Activated CD4-positive, alpha-beta T cell treated with anti-CD3 and anti-CD28 coated beads, Interleukin-2, amount 10 ng/mL, durations not matched to agents 24 days and 14 days (primary cell): ENCODE results near the gene CDH4. TPM values are rescaled to one million over a fixed set of nuclear protein-coding genes. Genes with fewer than 3 reads are reported as not detected.

Experiments
- DNase-seq: peaks from one replicate; pipeline ENCODE4 v3.0.0; 2022
- H3K27ac Mint-ChIP-seq: one replicate; pipeline ENCODE4 v1.8.0; 2022; ENCODE audit warnings: mild to moderate bottlenecking, mixed read lengths
- H3K27me3 Mint-ChIP-seq: one replicate; pipeline ENCODE4 v1.8.0; 2022; ENCODE audit warnings: mixed read lengths
- H3K36me3 Mint-ChIP-seq: one replicate; pipeline ENCODE4 v1.8.0; 2022; ENCODE audit warnings: low read depth, mild to moderate bottlenecking, mixed read lengths
- H3K4me1 Mint-ChIP-seq: one replicate; pipeline ENCODE4 v1.8.0; 2021; ENCODE audit warnings: mixed read lengths
- H3K4me3 Mint-ChIP-seq: one replicate; pipeline ENCODE4 v1.8.0; 2022; ENCODE audit warnings: mild to moderate bottlenecking, moderate library complexity, mixed read lengths
- H3K9me3 Mint-ChIP-seq: one replicate; pipeline ENCODE4 v1.8.0; 2021; ENCODE audit warnings: mixed read lengths
- intact Hi-C: fragments of 100-400 bp; cut with micrococcal nuclease; formaldehyde crosslinking; loops from one replicate; pipeline ENCODE4 v1.15.1; 2023
- total RNA-seq: library from RNA; stranded (reverse); gene quantifications from 2 replicates; pipeline ENCODE4 v1.2.3, GENCODE V29; 2022

Gene CDH4
- total RNA-seq, 1 donor from 2014 or later = not detected

DNA sequence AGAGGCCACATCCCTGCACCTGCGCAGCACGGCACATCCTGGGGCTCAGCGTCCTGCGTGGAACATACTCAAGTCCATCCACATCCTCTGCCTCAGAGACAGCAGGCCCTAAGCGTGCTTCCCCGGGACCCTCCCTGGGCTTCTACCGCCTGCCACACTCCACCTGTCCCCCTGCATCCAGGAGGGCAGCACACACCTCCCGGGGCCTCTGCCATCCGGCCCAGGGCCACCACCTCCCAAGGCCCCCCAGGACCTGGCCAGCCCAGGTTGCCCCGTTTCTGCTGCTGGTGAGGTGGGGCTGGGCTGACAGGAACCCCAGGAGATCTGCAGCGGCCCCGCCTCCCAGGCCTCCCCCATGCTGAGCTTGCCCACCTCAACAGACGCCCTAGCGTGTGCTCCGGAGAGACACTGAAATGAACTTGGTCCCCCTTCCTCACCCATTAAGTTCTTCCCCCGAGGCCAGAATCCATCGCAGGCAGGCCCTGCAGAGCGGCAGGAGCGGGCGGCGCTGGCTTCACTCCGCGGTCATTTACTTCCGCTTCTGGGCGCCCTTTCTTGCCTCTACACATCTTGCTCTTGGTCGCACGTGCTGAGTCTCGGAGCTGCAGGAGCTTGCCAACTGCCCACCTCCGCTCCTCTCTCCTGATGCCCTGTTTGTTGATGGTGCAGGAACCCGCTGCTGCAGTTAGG lies 578.3 kb downstream of the CDH4 start:
- no peaks in the 10 kb centered on the region for H3K9me3 Mint-ChIP-seq
- DNase-seq = no peak
- intact Hi-C loops = no loop called here
- no peaks in the 10 kb centered on the region for H3K4me1 Mint-ChIP-seq
- H3K27me3 Mint-ChIP-seq = no peaks in the 10 kb centered on the region
- H3K36me3 Mint-ChIP-seq = no peaks in the 10 kb centered on the region
- H3K27ac Mint-ChIP-seq = no peak overlapping the region
- H3K4me3 Mint-ChIP-seq = no peak overlapping the region

DNA sequence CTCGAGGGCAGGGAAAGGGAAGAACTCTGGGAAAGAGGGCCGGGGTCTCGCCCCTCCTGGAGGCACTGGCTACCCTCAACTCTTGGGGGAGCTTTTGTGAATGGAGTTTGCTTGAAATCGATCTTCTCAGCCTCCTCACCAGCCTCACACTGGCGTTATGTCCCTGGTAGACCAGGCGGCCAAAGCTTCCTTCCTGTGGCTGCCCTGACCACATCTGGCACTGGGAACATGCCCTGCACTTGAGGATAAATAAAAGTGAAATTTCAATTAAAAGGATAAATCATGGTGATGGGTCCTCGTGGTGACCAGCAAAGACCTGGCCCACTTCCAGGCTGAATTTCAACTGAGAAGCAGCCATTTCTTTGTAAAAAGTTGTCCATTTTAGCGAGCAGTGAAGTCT lies 578.9 kb downstream of the CDH4 start:
- no peak overlapping the region for H3K4me3 Mint-ChIP-seq

GRCh38 chr20:61832181-61832580 lies 580.1 kb downstream of the CDH4 start:
- no peaks in the 10 kb centered on the region for H3K4me1 Mint-ChIP-seq
- no peak for DNase-seq
- no peaks in the 10 kb centered on the region for H3K36me3 Mint-ChIP-seq
- intact Hi-C loops = no loop called here
- H3K27me3 Mint-ChIP-seq = no peaks in the 10 kb centered on the region
- H3K9me3 Mint-ChIP-seq = no peaks in the 10 kb centered on the region
- H3K4me3 Mint-ChIP-seq = no peak overlapping the region
- no peak overlapping the region for H3K27ac Mint-ChIP-seq

More for the DNA sequence above, 578.9 kb downstream of the CDH4 start:
- Mint-ChIP-seq H3K36me3 (no peaks in the 10 kb centered on the region), H3K9me3 (no peaks in the 10 kb centered on the region), H3K27me3 (no peaks in the 10 kb centered on the region), H3K4me1 (no peaks in the 10 kb centered on the region), H3K27ac (no peak overlapping the region)
- no peak for DNase-seq
- intact Hi-C loops = no loop called here

GRCh38 chr20:61833807-61834610 lies 581.9 kb downstream of the CDH4 start:
- H3K27me3 Mint-ChIP-seq = no peaks in the 10 kb centered on the region
- H3K4me3 Mint-ChIP-seq = no peak overlapping the region
- intact Hi-C loops = no loop called here
- no peak overlapping the region for H3K27ac Mint-ChIP-seq
- H3K36me3 Mint-ChIP-seq = no peaks in the 10 kb centered on the region
- no peaks in the 10 kb centered on the region for H3K9me3 Mint-ChIP-seq
- DNase-seq = no peak
- no peaks in the 10 kb centered on the region for H3K4me1 Mint-ChIP-seq

GRCh38 chr20:61835301-61835700 lies 583.2 kb downstream of the CDH4 start:
- no peak overlapping the region for H3K27ac Mint-ChIP-seq
- intact Hi-C loops = no loop called here
- H3K27me3 Mint-ChIP-seq = no peaks in the 10 kb centered on the region
- H3K9me3 Mint-ChIP-seq = no peaks in the 10 kb centered on the region
- H3K4me1 Mint-ChIP-seq = no peaks in the 10 kb centered on the region
- H3K4me3 Mint-ChIP-seq = no peak overlapping the region
- DNase-seq = no peak
- no peaks in the 10 kb centered on the region for H3K36me3 Mint-ChIP-seq

GRCh38 chr20:61835791-61836350 lies 583.8 kb downstream of the CDH4 start:
- no peak overlapping the region for H3K27ac Mint-ChIP-seq
- no peaks in the 10 kb centered on the region for H3K9me3 Mint-ChIP-seq
- intact Hi-C loops = no loop called here
- no peaks in the 10 kb centered on the region for H3K4me1 Mint-ChIP-seq
- H3K4me3 Mint-ChIP-seq = no peak overlapping the region
- no peaks in the 10 kb centered on the region for H3K27me3 Mint-ChIP-seq
- DNase-seq = no peak
- no peaks in the 10 kb centered on the region for H3K36me3 Mint-ChIP-seq

- Mint-ChIP-seq H3K9me3 (no peaks in the 10 kb centered on the region), H3K4me3 (no peak overlapping the region), H3K36me3 (no peaks in the 10 kb centered on the region), H3K27ac (no peak overlapping the region), H3K4me1 (no peaks in the 10 kb centered on the region), H3K27me3 (no peaks in the 10 kb centered on the region)
- no peak for DNase-seq
- intact Hi-C loops = no loop called here
Measured at GRCh38 chr20:61837200-61837599, 585.1 kb downstream of the CDH4 start.

DNA sequence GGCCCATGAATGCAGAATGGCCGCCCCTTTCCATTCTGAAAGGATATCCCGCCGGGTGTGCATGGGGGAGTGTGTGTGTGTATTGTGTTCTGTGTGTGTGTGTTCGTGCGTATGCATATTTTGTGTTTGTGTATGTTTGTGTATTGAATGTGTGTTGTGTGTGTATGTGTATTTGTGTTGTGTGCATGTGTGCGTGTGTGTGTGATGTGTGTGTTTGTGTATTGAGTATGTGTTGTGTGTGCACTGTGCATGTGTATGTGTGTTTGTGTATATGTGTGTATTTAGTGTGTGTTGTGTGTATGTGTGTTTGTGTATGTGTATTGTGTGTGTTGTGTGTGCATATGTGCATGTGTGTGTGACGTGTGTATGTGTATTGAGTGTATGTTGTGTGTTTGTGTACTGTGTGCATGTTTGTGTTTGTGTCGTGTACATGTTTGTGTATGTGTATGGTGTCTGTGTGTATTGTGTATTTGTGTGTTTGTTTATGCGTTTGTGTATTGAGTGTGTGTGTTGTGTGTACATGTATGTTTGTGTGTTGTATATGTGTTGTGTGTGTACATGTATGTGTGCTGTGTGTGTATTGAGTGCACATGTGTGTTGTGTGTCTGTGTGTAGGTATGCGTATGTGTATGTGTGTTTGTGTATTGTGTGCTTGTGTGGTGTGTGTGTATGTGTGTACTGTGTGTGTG lies 587.3 kb downstream of the CDH4 start:
- H3K36me3 Mint-ChIP-seq = no peaks in the 10 kb centered on the region

GRCh38 chr20:61839912-61840778 lies 588.1 kb downstream of the CDH4 start:
- no peak overlapping the region for H3K27ac Mint-ChIP-seq
- H3K36me3 Mint-ChIP-seq = no peaks in the 10 kb centered on the region
- DNase-seq = no peak
- no peak overlapping the region for H3K4me3 Mint-ChIP-seq
- intact Hi-C loops = no loop called here
- no peaks in the 10 kb centered on the region for H3K9me3 Mint-ChIP-seq
- no peaks in the 10 kb centered on the region for H3K27me3 Mint-ChIP-seq
- no peaks in the 10 kb centered on the region for H3K4me1 Mint-ChIP-seq

More for the DNA sequence above, 587.3 kb downstream of the CDH4 start:
- no peak overlapping the region for H3K4me3 Mint-ChIP-seq
- H3K27ac Mint-ChIP-seq = no peak overlapping the region
- H3K27me3 Mint-ChIP-seq = no peaks in the 10 kb centered on the region
- H3K9me3 Mint-ChIP-seq = no peaks in the 10 kb centered on the region
- no peaks in the 10 kb centered on the region for H3K4me1 Mint-ChIP-seq
- intact Hi-C loops = no loop called here
- no peak for DNase-seq

- no peaks in the 10 kb centered on the region for H3K4me1 Mint-ChIP-seq
- H3K9me3 Mint-ChIP-seq = no peaks in the 10 kb centered on the region
- DNase-seq = no peak
- intact Hi-C loops = no loop called here
- H3K27me3 Mint-ChIP-seq = no peaks in the 10 kb centered on the region
- no peak overlapping the region for H3K4me3 Mint-ChIP-seq
- no peaks in the 10 kb centered on the region for H3K36me3 Mint-ChIP-seq
- H3K27ac Mint-ChIP-seq = no peak overlapping the region
Measured at GRCh38 chr20:61840779-61841455, 588.9 kb downstream of the CDH4 start.

- DNase-seq = no peak
- no peaks in the 10 kb centered on the region for H3K27me3 Mint-ChIP-seq
- H3K27ac Mint-ChIP-seq = no peak overlapping the region
- H3K36me3 Mint-ChIP-seq = no peaks in the 10 kb centered on the region
- H3K4me1 Mint-ChIP-seq = no peaks in the 10 kb centered on the region
- no peak overlapping the region for H3K4me3 Mint-ChIP-seq
- intact Hi-C loops = no loop called here
- H3K9me3 Mint-ChIP-seq = no peaks in the 10 kb centered on the region
Measured at GRCh38 chr20:61841551-61841950, 589.5 kb downstream of the CDH4 start.

GRCh38 chr20:61841966-61842365 lies 589.9 kb downstream of the CDH4 start:
- no peak overlapping the region for H3K27ac Mint-ChIP-seq
- intact Hi-C loops = no loop called here
- no peaks in the 10 kb centered on the region for H3K9me3 Mint-ChIP-seq
- H3K4me1 Mint-ChIP-seq = no peaks in the 10 kb centered on the region
- DNase-seq = no peak
- H3K4me3 Mint-ChIP-seq = no peak overlapping the region
- no peaks in the 10 kb centered on the region for H3K36me3 Mint-ChIP-seq
- H3K27me3 Mint-ChIP-seq = no peaks in the 10 kb centered on the region

DNA sequence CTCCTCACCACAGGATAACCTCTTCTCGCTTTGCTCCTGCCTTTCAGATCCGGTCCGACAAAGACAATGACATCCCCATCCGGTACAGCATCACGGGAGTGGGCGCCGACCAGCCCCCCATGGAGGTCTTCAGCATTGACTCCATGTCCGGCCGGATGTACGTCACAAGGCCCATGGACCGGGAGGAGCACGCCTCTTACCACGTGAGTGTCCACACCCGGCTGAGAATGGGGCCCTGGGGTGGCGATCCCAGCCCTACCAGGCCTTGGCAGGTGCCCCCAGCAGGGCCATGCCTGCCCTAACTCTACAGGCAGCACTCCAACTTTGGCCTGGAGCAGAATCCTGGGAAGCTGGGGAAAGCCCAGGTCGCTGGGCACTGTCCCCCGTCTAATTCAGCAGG lies 592.6 kb downstream of the CDH4 start:
- no peaks in the 10 kb centered on the region for H3K9me3 Mint-ChIP-seq
- no peak overlapping the region for H3K27ac Mint-ChIP-seq
- no peak for DNase-seq
- H3K27me3 Mint-ChIP-seq = no peaks in the 10 kb centered on the region
- intact Hi-C loops = no loop called here
- H3K36me3 Mint-ChIP-seq = no peaks in the 10 kb centered on the region
- H3K4me3 Mint-ChIP-seq = no peak overlapping the region
- H3K4me1 Mint-ChIP-seq = no peaks in the 10 kb centered on the region
